Erythroblast (primary cell): ENCODE measurements around the gene PRRX2.

Source experiments
- GATA1 ChIP-seq: IDR thresholded peaks from 2 replicates; pipeline ENCODE4 v1.6.1; 2011; ENCODE audit warnings: low read depth, mild to moderate bottlenecking, control low read depth, low read length, moderate library complexity
- POLR2A ChIP-seq: IDR thresholded peaks from 2 replicates; pipeline ENCODE4 v1.6.1; 2011; ENCODE audit warnings: mild to moderate bottlenecking, low read length

DNA sequence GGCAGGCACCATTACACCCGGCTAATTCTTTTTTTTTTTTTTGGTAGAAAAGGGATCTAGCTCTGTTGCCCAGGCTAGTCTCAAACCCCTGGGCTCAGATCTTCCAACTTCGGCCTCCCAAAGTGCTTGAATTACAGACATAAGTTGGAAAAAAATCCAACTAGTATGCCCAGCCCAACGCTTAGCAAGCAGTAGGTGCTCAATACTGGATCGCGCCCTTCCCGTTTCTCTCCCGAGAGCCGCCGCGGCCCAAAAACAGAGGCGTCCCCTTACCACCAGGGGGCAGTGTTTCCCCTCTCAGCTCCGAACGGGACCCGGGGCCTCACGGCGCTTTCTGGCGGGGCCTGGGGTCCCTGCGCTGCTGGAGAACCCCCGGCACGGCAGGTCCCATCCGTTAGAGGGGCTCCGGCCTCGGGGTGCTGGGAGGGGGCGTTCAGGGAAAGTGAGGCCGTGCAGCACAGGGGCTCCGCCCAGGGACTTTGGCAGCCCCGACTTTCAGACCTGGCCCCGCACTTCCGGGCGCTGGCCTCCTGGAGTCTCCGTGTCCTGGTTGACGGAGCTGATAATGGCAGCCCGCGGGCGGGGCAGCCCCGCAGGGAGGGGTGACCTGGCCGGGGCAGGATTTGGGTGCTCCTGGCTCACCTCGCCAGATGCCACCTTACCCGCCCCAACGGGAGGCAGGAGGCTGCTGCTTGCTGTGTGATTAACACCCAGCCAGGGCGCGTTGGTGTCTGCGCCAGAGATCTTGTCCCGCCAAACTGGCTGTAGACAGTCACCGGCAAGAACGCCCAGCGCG lies 72.2 kb downstream of the PRRX2 start:
- TF ChIP-seq POLR2A, result peak; percentile 34
- no peak for TF ChIP-seq GATA1
